Mucosa of gallbladder (tissue), 1 donor: ENCODE results near the gene MYOCD. TPM values are rescaled to one million over a fixed set of nuclear protein-coding genes. Genes with fewer than 3 reads are reported as not detected.

Source experiments
- DNase-seq: peaks from one replicate; pipeline ENCODE4 v3.0.0-alpha.2; 2020; ENCODE audit warnings: low spot score
- total RNA-seq: library from RNA; stranded (reverse); gene quantifications from one replicate; pipeline ENCODE4 v1.2.1, GENCODE V29; 2021
- donor health status: DM: no; HTN: no; CAD: no.

Gene MYOCD
- total RNA-seq, 1 donor from 2014 or later = 37.3 TPM

- DNase-seq = no peak
Measured at GRCh38 chr17:12709063-12709462, 43.4 kb downstream of the MYOCD start.

DNA sequence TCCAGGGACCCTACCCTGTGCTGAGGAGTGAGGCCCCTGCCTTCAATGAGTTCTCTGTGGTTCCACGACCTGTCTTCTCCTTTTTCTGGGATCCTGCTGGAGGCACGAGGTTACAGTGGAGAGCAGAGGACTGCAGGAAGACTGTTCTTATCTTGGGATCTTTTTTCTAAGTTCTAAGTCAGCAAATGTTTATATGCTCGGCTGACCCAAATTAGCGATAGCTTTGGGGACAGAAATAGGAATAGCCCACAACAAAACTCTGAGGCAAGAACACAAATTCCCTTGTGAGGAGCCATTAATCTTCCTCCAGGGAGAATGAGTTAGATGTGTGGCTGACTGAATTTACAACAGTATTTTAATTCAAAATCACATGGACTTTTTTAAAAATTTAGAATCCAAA lies 46.7 kb downstream of the MYOCD start:
- no peak for DNase-seq

- no peak for DNase-seq
Measured at GRCh38 chr17:12712941-12713340, 47.3 kb downstream of the MYOCD start.

DNA sequence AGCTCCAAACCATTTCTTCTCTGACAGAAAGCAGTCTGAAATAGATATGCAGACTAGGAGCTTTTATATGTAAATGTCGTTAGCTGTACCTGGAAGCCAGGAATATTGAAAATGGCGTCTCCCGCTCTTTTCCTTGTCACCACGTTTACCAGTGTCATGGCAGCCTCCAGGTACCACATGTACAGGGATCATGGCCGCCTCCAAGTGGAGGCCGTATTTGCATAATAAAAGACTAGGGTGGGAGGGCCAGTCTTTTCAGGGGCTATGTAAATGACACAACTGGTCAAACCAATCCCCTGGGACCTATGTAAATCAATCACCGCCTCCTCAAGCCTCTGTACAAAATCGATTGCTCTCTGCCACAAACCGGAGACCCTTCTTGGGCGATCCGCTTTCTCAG lies 54.3 kb downstream of the MYOCD start:
- no peak for DNase-seq

- DNase-seq = no peak
Measured at GRCh38 chr17:12721581-12721980, 55.9 kb downstream of the MYOCD start.

- DNase-seq = no peak
Measured at GRCh38 chr17:12722282-12722681, 56.6 kb downstream of the MYOCD start.

DNA sequence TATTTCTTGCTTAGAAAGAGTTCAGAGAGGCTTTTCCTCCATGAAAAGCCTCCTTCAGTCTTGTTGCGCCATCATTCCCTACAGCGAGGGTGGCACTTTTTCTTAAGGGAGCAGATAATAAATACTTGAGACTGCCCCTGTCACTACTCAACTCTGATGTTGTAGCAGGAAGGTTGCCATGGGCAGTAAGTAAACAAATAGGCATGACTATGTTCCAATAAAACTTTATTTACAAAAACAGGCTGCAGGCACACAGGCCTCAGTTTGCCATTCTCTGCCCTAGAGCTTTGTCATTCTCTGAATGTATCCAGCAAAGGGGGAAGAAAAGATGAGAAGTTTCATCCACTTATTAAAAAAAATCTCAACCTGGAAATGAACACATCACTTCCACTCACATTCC lies 60.4 kb downstream of the MYOCD start:
- no peak for DNase-seq

DNA sequence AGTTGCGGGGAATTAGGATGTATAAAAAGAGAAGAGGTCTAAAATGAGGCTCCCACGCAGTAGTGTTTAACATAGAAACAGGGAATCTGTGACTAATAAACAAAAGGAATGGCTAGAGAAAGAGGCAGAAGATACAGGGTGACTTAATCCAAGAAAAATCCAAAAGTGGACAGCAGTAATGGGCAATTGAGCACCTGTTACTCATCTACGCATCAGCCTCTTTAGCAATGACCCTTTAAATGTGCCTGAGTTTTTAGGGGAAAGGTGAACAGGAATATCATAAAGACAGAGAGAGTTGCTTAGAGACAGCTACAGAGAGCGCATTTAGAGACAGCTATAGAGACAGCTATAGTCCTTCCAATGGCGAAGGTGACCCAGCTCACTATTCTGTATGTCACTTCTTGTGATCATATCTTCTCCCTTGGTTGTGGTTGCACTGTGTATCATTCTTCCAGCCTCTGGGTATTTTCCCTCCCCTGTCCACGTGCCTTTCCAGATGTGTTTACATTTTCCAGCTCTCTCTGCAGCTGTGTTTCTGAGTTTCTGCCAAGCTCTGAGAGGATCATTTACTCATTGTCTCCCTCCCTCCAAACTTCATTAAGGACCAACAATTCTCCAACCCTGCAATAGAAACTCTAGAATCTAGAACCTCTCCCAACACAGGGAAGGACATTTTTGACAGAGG lies 61.5 kb downstream of the MYOCD start:
- peak; percentile 38 for DNase-seq

GRCh38 chr17:12727881-12728280 lies 62.2 kb downstream of the MYOCD start:
- DNase-seq = no peak

GRCh38 chr17:12729086-12729485 lies 63.4 kb downstream of the MYOCD start:
- DNase-seq = no peak

- DNase-seq = no peak
Measured at GRCh38 chr17:12730421-12730820, 64.7 kb downstream of the MYOCD start.

GRCh38 chr17:12730931-12731521 lies 65.3 kb downstream of the MYOCD start:
- peak; percentile 92 for DNase-seq

DNA sequence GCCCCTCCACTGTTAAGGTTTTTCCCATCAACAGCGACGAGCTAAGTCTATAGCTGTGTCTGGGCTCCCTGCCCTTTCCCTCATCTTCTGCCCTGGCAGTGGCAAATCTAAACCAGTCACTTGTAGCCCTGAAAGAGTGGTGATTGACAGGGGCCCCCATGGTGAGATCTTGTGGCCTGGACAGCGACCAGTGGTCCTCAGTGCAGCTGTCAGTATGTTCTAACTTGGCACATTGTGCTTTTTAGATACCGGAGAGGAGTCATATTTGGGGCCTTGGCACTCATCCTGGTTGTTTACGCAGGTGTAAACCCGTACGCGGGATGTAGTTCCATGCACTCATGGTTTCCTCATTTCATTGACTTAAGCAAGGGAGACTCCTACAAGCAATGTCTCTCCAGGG lies 66.1 kb downstream of the MYOCD start:
- DNase-seq = no peak

DNA sequence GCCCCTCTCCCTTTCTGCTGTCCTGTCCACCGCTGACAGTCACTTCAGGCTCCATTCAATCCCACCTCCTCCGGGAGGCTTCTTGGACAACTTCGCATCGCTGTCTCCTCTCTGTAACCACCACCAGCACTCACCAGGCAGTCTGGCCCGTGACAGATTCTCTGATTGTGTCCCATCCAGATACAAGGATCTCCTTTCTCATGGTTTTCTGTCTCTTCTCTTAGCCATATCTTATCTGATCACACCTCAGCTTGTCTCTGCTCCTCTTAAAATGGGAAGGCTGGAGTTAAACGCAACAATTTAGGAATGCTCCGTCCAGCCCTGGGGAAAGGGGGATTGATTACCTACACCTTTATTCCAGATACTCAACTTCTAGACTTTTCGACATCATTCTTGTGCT lies 66.7 kb downstream of the MYOCD start:
- no peak for DNase-seq

DNA sequence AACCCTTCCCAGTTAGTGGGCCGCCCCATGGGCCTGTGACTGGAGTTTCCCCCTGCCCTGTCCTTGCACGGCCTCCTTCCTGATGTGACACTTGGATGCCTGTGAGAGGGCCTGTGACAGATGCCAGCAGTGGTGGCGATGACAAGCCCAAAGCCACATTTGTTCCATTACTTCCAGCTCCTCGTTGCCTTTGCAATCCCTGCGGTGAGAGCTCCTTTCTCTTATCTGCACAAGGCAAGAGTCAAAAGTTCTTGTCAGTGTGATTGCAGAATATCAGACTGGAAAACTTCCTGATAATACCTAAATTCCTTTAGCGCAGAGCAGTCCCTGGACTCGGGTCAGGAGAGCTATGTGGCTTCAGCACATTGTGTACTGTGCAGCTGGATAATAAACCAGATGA lies 69.2 kb downstream of the MYOCD start:
- no peak for DNase-seq

- DNase-seq = no peak
Measured at GRCh38 chr17:12735517-12735916, 69.8 kb downstream of the MYOCD start.

GRCh38 chr17:12736526-12736925 lies 70.8 kb downstream of the MYOCD start:
- DNase-seq = no peak

GRCh38 chr17:12737740-12738469 lies 72.2 kb downstream of the MYOCD start:
- no peak for DNase-seq

GRCh38 chr17:12738624-12739023 lies 72.9 kb downstream of the MYOCD start:
- no peak for DNase-seq

DNA sequence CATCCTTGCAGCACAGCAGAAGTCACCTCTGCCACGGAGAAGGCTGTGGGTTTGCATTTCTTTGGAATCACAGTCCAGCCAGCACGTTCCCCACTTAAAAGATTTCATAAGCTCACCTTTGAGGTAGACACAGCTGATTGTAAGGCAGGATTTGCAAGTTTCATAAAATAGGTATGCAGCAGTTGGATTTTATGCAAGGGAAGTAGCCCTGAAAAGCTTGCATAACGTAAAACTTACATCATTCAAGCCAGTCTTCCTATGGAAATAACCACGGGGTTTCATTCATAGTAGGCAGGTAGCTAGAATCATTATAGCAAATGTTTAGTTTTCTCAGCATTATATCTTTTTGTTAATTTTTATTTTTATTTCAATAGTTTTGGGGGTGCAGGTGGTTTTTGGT lies 73.8 kb downstream of the MYOCD start:
- DNase-seq = no peak

- peak; percentile 54 for DNase-seq
Measured at GRCh38 chr17:12743046-12743445, 77.4 kb downstream of the MYOCD start.

DNA sequence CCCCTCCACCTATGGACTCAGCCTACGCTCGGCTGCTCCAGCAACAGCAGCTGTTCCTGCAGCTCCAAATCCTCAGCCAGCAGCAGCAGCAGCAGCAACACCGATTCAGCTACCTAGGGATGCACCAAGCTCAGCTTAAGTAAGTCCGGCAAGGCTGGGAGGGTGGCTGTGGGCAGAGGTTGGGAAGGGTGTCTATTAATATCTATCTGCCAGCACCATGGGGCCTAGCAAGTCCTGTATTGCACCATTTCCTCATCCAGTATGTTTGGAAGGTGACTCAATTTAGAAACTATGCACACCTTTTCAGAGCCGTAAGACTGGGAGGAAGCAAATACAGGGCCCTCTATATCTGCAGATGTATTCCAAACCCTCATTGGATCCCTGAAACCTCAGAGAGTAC lies 78.6 kb downstream of the MYOCD start:
- no peak for DNase-seq

DNA sequence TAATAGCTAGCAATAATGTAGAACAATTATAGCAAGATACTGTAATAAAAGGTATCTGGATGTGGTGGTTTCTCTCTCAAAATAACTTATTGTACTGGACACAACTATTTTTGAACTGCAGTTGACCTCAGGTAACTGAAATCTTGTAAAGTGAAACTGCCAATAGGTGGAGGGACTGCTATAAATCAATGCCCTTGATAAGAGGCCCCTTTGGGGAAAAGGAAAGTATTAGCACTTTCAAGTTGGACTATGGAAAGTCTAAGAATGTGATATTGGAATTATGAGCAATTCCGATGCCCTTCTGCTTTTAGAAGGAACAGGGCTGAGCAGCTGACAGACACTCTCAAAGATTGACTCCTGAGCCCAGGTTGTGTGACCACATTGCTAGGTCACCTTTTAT lies 79.1 kb downstream of the MYOCD start:
- DNase-seq = no peak
